ENCODE data around the gene ANKRD2. TPM values are rescaled to one million over a fixed set of nuclear protein-coding genes. Genes with fewer than 3 reads are reported as not detected.
A peak's percentile ranks its signal among the peaks of the same experiment; 100 is the strongest.
"Not testable (repeated sequence)": the region's sequence is repeated elsewhere in the genome, so short reads cannot be mapped to it uniquely, and the experiment has no call there.

Gene ANKRD2
- 0.35 TPM for total RNA-seq
- long read RNA-seq = 0 reads

- ATAC-seq (peak; percentile 74 to 81), DNase-seq (peak; percentile 81)
- no peaks in the 10 kb centered on the region for H3K27me3 ChIP-seq (ENCODE audit: low read depth)
- H3K27ac ChIP-seq = peak within 1 kb of the TSS; percentile 38
- no peak within 1 kb of the TSS for H3K4me3 ChIP-seq
- no peaks in the 10 kb centered on the region for H3K9me3 ChIP-seq
- peaks cover 9% of the 10 kb centered on the region for H3K4me1 ChIP-seq
- peaks cover 42% of the 10 kb centered on the region for H3K36me3 ChIP-seq
- TF ChIP-seq CTCF (IDR thresholded peaks at IDR 0.05) = peak; percentile 80
- intact Hi-C loops (cut with DNase I) = no loop called here
Measured at GRCh38 chr10:97572214-97572989, at the start of gene ANKRD2. Gene ANKRD2, plus strand, starts transcription at chr10:97572779. Its CDS starts 10 bp downstream, at chr10:97572789.

DNA sequence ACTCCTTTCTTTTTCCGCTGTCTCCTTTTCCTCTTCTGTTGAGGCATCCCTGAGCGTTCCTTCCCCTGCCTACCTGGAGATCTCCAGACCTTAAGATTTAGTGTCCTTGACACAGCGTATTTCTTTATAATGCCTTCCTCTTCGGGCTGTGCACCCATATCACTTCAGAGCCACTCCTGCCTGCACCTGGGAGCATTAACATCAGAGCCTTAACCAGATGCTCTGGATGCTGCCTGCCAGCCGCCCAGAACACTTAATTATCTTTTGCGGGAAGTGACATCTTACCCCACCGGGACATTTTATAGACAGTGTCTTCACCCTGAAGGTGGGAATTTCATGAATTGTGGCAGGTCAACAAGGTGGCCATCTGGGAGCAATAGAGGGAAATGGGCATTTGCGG, 49.6 kb upstream of the ANKRD2 start:
- no peak for TF ChIP-seq CTCF (IDR thresholded peaks at IDR 0.05)
- DNase-seq (no peak), ATAC-seq (no peak)
- no peaks in the 10 kb centered on the region for H3K27me3 ChIP-seq (ENCODE audit: low read depth)
- peaks cover 54% of the 10 kb centered on the region for H3K4me1 ChIP-seq
- no peak overlapping the region for H3K27ac ChIP-seq
- no peaks in the 10 kb centered on the region for H3K9me3 ChIP-seq
- no peak overlapping the region for H3K4me3 ChIP-seq
- H3K36me3 ChIP-seq = no peaks in the 10 kb centered on the region
- intact Hi-C loops (cut with DNase I) = no loop called here

- no peaks in the 10 kb centered on the region for H3K36me3 ChIP-seq
- H3K27ac ChIP-seq = no peak overlapping the region
- DNase-seq = no peak
- ATAC-seq = no peak
- H3K4me1 ChIP-seq = peaks cover 33% of the 10 kb centered on the region
- H3K27me3 ChIP-seq (ENCODE audit: low read depth) = no peaks in the 10 kb centered on the region
- no peak overlapping the region for H3K4me3 ChIP-seq
- no peaks in the 10 kb centered on the region for H3K9me3 ChIP-seq
- intact Hi-C loops (cut with DNase I) = no loop called here
- TF ChIP-seq CTCF (IDR thresholded peaks at IDR 0.05) = no peak
Measured at GRCh38 chr10:97525086-97525485, 47.5 kb upstream of the ANKRD2 start.

DNA sequence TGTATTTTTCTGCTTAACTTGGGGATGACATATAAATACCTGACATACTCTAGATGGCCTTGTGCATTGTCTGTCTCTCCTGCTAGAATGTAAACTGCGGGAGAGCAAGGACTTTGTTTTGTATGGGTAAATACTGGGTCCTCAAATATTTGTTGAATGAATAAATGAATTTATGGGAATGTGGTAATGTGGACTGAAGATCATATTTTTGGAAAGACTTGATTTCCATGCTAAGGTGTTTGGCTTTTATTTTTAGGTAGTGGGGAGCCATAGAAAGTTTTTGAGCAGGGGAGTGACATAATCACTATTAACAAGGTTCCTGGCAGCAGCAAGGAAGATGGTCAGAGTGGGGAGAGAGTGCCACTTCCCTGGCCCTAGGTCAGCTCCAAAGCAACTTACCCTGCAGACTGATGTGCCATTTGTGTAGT, 46.9 kb upstream of the ANKRD2 start:
- intact Hi-C loops (cut with DNase I) = no loop called here
- DNase-seq (no peak), ATAC-seq (no peak)

GRCh38 chr10:97528876-97529275, 43.7 kb upstream of the ANKRD2 start:
- intact Hi-C loops (cut with DNase I); DNase-seq: not testable (repeated sequence)

More for the DNA sequence above, 46.9 kb upstream of the ANKRD2 start:
- no peak overlapping the region for H3K4me3 ChIP-seq
- H3K4me1 ChIP-seq = peaks cover 28% of the 10 kb centered on the region
- no peak for TF ChIP-seq CTCF (IDR thresholded peaks at IDR 0.05)
- H3K36me3 ChIP-seq = no peaks in the 10 kb centered on the region
- H3K9me3 ChIP-seq = no peaks in the 10 kb centered on the region
- H3K27me3 ChIP-seq (ENCODE audit: low read depth) = no peaks in the 10 kb centered on the region
- no peak overlapping the region for H3K27ac ChIP-seq

DNA sequence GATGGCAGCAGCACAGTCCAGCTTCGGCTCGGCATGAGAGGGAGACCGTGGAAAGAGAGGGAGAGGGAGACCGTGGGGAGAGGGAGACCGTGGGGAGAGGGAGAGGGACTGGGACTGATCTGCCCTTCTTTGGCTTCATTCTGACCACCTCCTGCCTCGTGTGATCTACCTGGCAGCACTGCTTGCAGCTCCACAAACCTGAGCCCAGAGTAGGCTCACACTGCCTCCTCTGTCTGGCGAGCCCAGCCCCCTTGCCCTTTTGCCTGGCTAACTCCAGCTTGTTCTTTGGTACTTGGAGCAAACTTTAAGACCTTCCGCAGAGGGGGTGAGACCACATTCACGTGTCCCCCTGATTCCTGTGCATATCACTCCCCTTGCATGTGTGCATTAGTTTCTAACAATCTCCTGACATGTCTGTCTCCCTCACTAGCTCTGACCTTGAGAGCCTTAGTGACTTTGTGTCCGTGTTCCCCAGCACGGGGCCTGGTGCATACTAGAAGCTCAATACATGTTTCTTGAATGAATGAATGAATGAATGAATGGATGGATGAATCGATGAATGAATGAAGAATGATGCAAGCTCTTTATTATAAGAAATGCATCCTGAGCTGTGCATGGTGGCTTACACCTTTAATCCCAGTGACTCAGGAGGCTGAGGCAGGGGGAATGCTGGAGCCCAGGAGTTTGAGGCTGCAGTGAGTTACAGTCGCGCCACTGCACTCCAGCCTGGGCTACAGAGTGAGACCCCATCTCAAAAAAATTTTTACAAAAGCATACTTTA, 42.7 kb upstream of the ANKRD2 start:
- Histone ChIP-seq H3K27ac (no peak overlapping the region), H3K27me3 (ENCODE audit: low read depth) (no peaks in the 10 kb centered on the region), H3K4me3 (no peak overlapping the region), H3K36me3 (no peaks in the 10 kb centered on the region), H3K4me1 (peaks cover 3% of the 10 kb centered on the region), H3K9me3 (no peaks in the 10 kb centered on the region)
- TF ChIP-seq CTCF (IDR thresholded peaks at IDR 0.05) = no peak
- DNase-seq = no peak
- intact Hi-C loops (cut with DNase I) = no loop called here
- no peak for ATAC-seq

More at GRCh38 chr10:97528876-97529275, 43.7 kb upstream of the ANKRD2 start:
- H3K4me1 ChIP-seq; H3K36me3 ChIP-seq; H3K27me3 ChIP-seq (ENCODE audit: low read depth); H3K4me3 ChIP-seq; H3K27ac ChIP-seq; ATAC-seq; H3K9me3 ChIP-seq: not testable (repeated sequence)
